SK-N-SH (cell line): ENCODE measurements around the gene UCK2. TPM values are rescaled to one million over a fixed set of nuclear protein-coding genes. Genes with fewer than 3 reads are reported as not detected.

Source experiments
- CTCF ChIA-PET: fragments of 300-600, 350-600 bp; formaldehyde crosslinking; extraction: SDS; loops from one replicate; lab custom pipeline; 2021; lab: Yijun Ruan, JAX
- POLR2A ChIA-PET: fragments of 350-600 bp; sonication (Branson Sonifier 250); formaldehyde crosslinking; extraction: SDS; loops from one replicate; lab custom pipeline; 2020; ENCODE audit warnings: antibody characterized with exemption, inconsistent platforms; lab: Yijun Ruan, JAX
- DNase-seq: peaks from one replicate; pipeline ENCODE4 v3.0.0; 2012
- H2AFZ ChIP-seq: fragments of 200-600 bp; sonication (generic); 2 replicates; pipeline ENCODE4 v1.8.1; 2016; ENCODE audit warnings: antibody characterized with exemption, mild to moderate bottlenecking, low read depth
- H3F3A ChIP-seq: fragments of 200-600 bp; sonication (generic); replicated peaks from 2 replicates; pipeline ENCODE3; 2016; ENCODE audit warnings: antibody characterized with exemption, mild to moderate bottlenecking; ENCODE audit not compliant: insufficient read depth
- H3K27ac ChIP-seq, 2 experiments: fragments of 200-500 bp in 1 of 2; fragments of 200-600 bp in 1 of 2; sonication (Bioruptor generic) in 1 of 2; sonication (generic), shearing (Covaris generic) in 1 of 2; 2 replicates each; pipeline versions ENCODE4 v1.5.1 to v1.6.1; 2014 to 2016; ENCODE audit warnings: low read depth in 2 of 2, inconsistent platforms in 1 of 2, low read length in 1 of 2, mild to moderate bottlenecking in 1 of 2, mixed read lengths in 1 of 2
- H3K27me3 ChIP-seq: fragments of 200-600 bp; sonication (generic), shearing (Covaris generic); 2 replicates; pipeline ENCODE4 v1.6.1; 2016; ENCODE audit warnings: mixed run types; ENCODE audit not compliant: insufficient read depth
- H3K36me3 ChIP-seq, 2 experiments: fragments of 200-500 bp in 1 of 2; fragments of 200-600 bp in 1 of 2; sonication (Bioruptor generic) in 1 of 2; sonication (generic) in 1 of 2; replicated peaks in 1 of 2; 2 replicates each; pipeline versions ENCODE3 to v1.5.1; 2014 to 2016; ENCODE audit warnings: low read length in 1 of 2, mild to moderate bottlenecking in 1 of 2; ENCODE audit not compliant: insufficient read depth in 2 of 2, control insufficient read depth in 1 of 2
- H3K4me1 ChIP-seq, 2 experiments: fragments of 200-500 bp in 1 of 2; fragments of 200-600 bp in 1 of 2; sonication (Bioruptor generic) in 1 of 2; sonication (generic), shearing (Covaris generic) in 1 of 2; 2 replicates each; pipeline versions ENCODE4 v1.5.1 to v1.6.1; 2014 to 2016; ENCODE audit warnings: low read depth in 1 of 2, low read length in 1 of 2, mixed run types in 1 of 2; ENCODE audit not compliant: insufficient read depth in 2 of 2, control insufficient read depth in 1 of 2
- H3K4me2 ChIP-seq: fragments of 200-600 bp; sonication (generic), shearing (Covaris generic); 2 replicates; pipeline ENCODE4 v1.6.1; 2017; ENCODE audit warnings: mixed run types
- H3K4me3 ChIP-seq, 2 experiments: fragments of 200-500 bp in 1 of 2; fragments of 200-600 bp in 1 of 2; sonication (Bioruptor generic) in 1 of 2; sonication (generic), shearing (Covaris generic) in 1 of 2; 2 replicates each; pipeline versions ENCODE4 v1.5.1 to v1.8.1; 2014 to 2016; ENCODE audit warnings: low read depth in 2 of 2, inconsistent platforms in 1 of 2, low read length in 1 of 2, mild to moderate bottlenecking in 1 of 2, mixed read lengths in 1 of 2, moderate library complexity in 1 of 2
- H3K79me2 ChIP-seq: fragments of 200-600 bp; sonication (generic); 2 replicates; pipeline ENCODE4 v1.8.1; 2017; ENCODE audit warnings: mild to moderate bottlenecking; ENCODE audit not compliant: insufficient read depth
- H3K9ac ChIP-seq: fragments of 200-600 bp; sonication (generic); 2 replicates; pipeline ENCODE4 v1.6.1; 2017; ENCODE audit warnings: mixed run types
- H3K9me2 ChIP-seq: fragments of 200-600 bp; sonication (generic); 2 replicates; pipeline ENCODE4 v1.6.1; 2017; ENCODE audit warnings: mixed run types
- H3K9me3 ChIP-seq: fragments of 200-600 bp; sonication (generic); 2 replicates; pipeline ENCODE4 v1.6.1; 2017; ENCODE audit warnings: mixed run types, mild to moderate bottlenecking, moderate library complexity
- H4K20me1 ChIP-seq: fragments of 200-600 bp; sonication (generic); 2 replicates; pipeline ENCODE4 v1.6.1; 2017; ENCODE audit warnings: mild to moderate bottlenecking, mixed run types; ENCODE audit not compliant: insufficient read depth
- EP300 ChIP-seq, 2 experiments: IDR thresholded peaks; 2 replicates each; pipeline versions ENCODE4 v1.4.0 to v1.6.1; 2012; ENCODE audit warnings: borderline replicate concordance in 1 of 2, low read depth in 1 of 2, low read length in 1 of 2
- GABPA ChIP-seq: IDR thresholded peaks from 2 replicates; pipeline ENCODE4 v1.4.0; 2012; ENCODE audit warnings: low read depth, mild to moderate bottlenecking
- MEF2A ChIP-seq: IDR thresholded peaks from 2 replicates; pipeline ENCODE4 v1.4.0; 2012; ENCODE audit warnings: low read depth, borderline replicate concordance
- MXI1 ChIP-seq: IDR thresholded peaks from 2 replicates; pipeline ENCODE4 v1.6.1; 2012; ENCODE audit warnings: mild to moderate bottlenecking, low read depth, low read length, improper control_type of control experiment
- NFIC ChIP-seq: IDR thresholded peaks from 2 replicates; pipeline ENCODE4 v1.4.0; 2012; ENCODE audit warnings: borderline replicate concordance
- POLR2AphosphoS5 ChIP-seq: IDR thresholded peaks from 2 replicates; pipeline ENCODE4 v1.6.1; 2012; ENCODE audit warnings: low read depth, low read length
- RAD21 ChIP-seq: IDR thresholded peaks from 2 replicates; pipeline ENCODE4 v1.6.1; 2012; ENCODE audit warnings: mild to moderate bottlenecking, low read length
- RFX5 ChIP-seq: IDR thresholded peaks from 2 replicates; pipeline ENCODE4 v1.6.1; 2012; ENCODE audit warnings: mild to moderate bottlenecking, improper control_type of control experiment, low read length
- RXRA ChIP-seq: IDR thresholded peaks from 2 replicates; pipeline ENCODE4 v1.4.0; 2012; ENCODE audit warnings: low read depth, mild to moderate bottlenecking, borderline replicate concordance
- SMC3 ChIP-seq: IDR thresholded peaks from 2 replicates; pipeline ENCODE4 v1.6.1; 2012; ENCODE audit warnings: low read depth, low read length, improper control_type of control experiment
- TEAD4 ChIP-seq: IDR thresholded peaks from 2 replicates; pipeline ENCODE4 v1.4.0; 2012; ENCODE audit warnings: mild to moderate bottlenecking, borderline replicate concordance; ENCODE audit not compliant: insufficient read depth
- YY1 ChIP-seq: IDR thresholded peaks from 2 replicates; pipeline ENCODE4 v1.4.0; 2012; ENCODE audit warnings: low read depth, mild to moderate bottlenecking
- WGBS: methylation state at CpG from one replicate; pipeline ENCODE4 v1.1.6; 2017; ENCODE audit warnings: low lambda C conversion rate; 5-methylcytosine and 5-hydroxymethylcytosine counted together
- polyA plus RNA-seq, 3 experiments: library from polyadenylated mRNA; depleted of rRNA; stranded (reverse); fragments of >200 nt; gene quantifications; 2 replicates each; pipeline ENCODE4 v1.2.3, GENCODE V29; 2012
- TF ChIP-seq, protein P1 (sequence below): IDR thresholded peaks from 2 replicates; pipeline ENCODE4 v1.4.0; 2012; ENCODE audit warnings: low read depth
- TF ChIP-seq, protein P2 (sequence below): IDR thresholded peaks from 2 replicates; pipeline ENCODE4 v1.4.0; 2012; ENCODE audit warnings: low read depth, borderline replicate concordance
- TF ChIP-seq, protein P3 (sequence below): fragments of 150-350 bp; IDR thresholded peaks from 2 replicates; pipeline ENCODE4 v1.6.1; 2016; ENCODE audit warnings: mild to moderate bottlenecking, low read depth, low read length
- TF ChIP-seq, protein P4 (sequence below): IDR thresholded peaks from 2 replicates; pipeline ENCODE4; 2012

The UCK2 gene
- polyA plus RNA-seq, 1 of the 3 experiments (the other 2 are of a cell fraction), result 53.7 TPM

DNA sequence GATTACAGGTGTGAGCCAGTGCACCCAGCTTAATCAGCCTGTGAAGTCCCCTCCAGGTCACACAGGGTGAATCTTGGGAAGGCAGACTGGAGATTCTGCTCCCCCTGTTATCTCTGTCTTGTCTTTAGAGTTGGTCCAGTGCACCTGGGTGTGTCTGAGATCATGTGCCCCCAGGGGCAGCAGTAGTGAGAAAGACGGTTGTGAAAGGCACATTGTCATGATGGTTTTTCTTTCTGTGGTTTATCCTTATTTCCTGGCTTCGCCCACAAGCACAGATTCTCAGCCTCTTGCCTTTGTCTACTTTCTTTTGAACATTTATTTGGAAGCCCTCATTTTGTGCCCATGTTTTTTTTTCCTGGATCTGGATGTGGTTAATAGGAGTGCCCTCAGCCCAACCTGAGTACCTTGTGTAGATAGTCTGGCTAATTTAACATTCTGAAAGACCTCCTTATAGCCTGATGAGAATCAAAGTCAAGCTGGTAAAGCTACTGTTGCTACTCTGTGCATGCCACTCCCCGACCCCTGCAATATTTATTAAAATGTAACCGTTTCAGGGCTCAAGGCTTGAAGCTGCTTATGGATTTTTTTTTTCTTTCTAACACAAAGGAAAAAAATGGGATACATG lies 23.7 kb downstream of the UCK2 start:
- no peak overlapping the region; a peak in 1 of 4 replicates for H3K27ac ChIP-seq
- no peak for DNase-seq
- CTCF ChIA-PET, result interaction anchor here (0.7 kb wide), 1 partner anchor 8 kb away, joined by 4 read pairs; no protein-coding TSS in a partner anchor

DNA sequence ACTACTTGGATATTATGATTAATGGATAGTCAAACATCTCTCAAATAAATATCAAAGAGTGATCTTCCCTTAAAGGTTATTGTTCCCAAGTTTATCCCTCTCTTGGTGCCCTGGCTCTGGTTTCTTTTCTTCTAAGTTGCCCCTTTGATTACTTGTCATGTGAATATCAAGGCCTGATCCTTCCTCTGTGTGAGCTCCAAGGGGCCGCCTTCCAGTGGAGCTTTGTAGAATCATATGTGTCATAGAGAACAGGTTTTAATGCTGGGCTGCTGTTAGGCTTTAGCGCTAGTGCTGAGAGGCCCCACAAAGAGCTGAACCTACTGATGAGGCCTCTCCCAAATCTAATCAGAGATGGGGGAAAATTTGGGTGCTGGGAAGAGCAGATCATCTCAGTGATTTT lies 25.5 kb downstream of the UCK2 start:
- no peak overlapping the region for H3K27ac ChIP-seq
- peaks cover 87% of the 10 kb centered on the region for H3K79me2 ChIP-seq
- H3K4me3 ChIP-seq, result no peak overlapping the region
- DNase-seq, result no peak
- H4K20me1 ChIP-seq, result peaks cover 13% of the 10 kb centered on the region
- no peak overlapping the region for H2AFZ ChIP-seq
- TF ChIP-seq, protein P1, sequence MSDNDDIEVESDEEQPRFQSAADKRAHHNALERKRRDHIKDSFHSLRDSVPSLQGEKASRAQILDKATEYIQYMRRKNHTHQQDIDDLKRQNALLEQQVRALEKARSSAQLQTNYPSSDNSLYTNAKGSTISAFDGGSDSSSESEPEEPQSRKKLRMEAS, result no peak
- TF ChIP-seq NFIC (no peak), YY1 (no peak), MXI1 (no peak), TEAD4 (no peak), SMC3 (no peak), MEF2A (no peak), EP300 (IDR thresholded peaks at IDR 0.05; ENCODE audit: borderline replicate concordance in 1 of 2, low read depth in 1 of 2, low read length in 1 of 2) (no peak), RAD21 (no peak), RXRA (no peak), POLR2AphosphoS5 (no peak), GABPA (no peak)
- TF ChIP-seq, protein P2, sequence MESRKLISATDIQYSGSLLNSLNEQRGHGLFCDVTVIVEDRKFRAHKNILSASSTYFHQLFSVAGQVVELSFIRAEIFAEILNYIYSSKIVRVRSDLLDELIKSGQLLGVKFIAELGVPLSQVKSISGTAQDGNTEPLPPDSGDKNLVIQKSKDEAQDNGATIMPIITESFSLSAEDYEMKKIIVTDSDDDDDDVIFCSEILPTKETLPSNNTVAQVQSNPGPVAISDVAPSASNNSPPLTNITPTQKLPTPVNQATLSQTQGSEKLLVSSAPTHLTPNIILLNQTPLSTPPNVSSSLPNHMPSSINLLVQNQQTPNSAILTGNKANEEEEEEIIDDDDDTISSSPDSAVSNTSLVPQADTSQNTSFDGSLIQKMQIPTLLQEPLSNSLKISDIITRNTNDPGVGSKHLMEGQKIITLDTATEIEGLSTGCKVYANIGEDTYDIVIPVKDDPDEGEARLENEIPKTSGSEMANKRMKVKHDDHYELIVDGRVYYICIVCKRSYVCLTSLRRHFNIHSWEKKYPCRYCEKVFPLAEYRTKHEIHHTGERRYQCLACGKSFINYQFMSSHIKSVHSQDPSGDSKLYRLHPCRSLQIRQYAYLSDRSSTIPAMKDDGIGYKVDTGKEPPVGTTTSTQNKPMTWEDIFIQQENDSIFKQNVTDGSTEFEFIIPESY, result no peak
- TF ChIP-seq, protein P3, sequence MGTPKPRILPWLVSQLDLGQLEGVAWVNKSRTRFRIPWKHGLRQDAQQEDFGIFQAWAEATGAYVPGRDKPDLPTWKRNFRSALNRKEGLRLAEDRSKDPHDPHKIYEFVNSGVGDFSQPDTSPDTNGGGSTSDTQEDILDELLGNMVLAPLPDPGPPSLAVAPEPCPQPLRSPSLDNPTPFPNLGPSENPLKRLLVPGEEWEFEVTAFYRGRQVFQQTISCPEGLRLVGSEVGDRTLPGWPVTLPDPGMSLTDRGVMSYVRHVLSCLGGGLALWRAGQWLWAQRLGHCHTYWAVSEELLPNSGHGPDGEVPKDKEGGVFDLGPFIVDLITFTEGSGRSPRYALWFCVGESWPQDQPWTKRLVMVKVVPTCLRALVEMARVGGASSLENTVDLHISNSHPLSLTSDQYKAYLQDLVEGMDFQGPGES, result no peak
- TF ChIP-seq, protein P4, sequence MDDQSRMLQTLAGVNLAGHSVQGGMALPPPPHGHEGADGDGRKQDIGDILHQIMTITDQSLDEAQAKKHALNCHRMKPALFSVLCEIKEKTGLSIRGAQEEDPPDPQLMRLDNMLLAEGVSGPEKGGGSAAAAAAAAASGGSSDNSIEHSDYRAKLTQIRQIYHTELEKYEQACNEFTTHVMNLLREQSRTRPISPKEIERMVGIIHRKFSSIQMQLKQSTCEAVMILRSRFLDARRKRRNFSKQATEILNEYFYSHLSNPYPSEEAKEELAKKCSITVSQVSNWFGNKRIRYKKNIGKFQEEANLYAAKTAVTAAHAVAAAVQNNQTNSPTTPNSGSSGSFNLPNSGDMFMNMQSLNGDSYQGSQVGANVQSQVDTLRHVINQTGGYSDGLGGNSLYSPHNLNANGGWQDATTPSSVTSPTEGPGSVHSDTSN, result no peak
- H3K4me1 ChIP-seq, result peaks cover 18 to 25% of the 10 kb centered on the region in 2 experiments; a peak in 3 of 4 replicates
- H3K36me3 ChIP-seq, result no peaks in the 10 kb centered on the region
- POLR2A ChIA-PET, result no interaction called here
- no peaks in the 10 kb centered on the region for H3K27me3 ChIP-seq
- 94% methylated on average over 2 of the region's 2 CpGs for WGBS
- H3F3A ChIP-seq, result peaks cover 7% of the 10 kb centered on the region
- H3K9ac ChIP-seq, result no peak overlapping the region
- H3K9me3 ChIP-seq, result no peaks in the 10 kb centered on the region
- H3K9me2 ChIP-seq, result no peaks in the 10 kb centered on the region
- CTCF ChIA-PET, result no interaction called here
- no peak overlapping the region for H3K4me2 ChIP-seq

More for the DNA sequence above, 23.7 kb downstream of the UCK2 start:
- Histone ChIP-seq H3K9me3 (no peaks in the 10 kb centered on the region), H3K4me2 (no peak overlapping the region), H2AFZ (no peak overlapping the region), H3K9me2 (no peaks in the 10 kb centered on the region), H3K9ac (no peak overlapping the region), H4K20me1 (0 out of 2 replicates have a peak, but pooled peaks cover 4% of the 10 kb centered on the region), H3K79me2 (peaks cover 86% of the 10 kb centered on the region), H3K4me1 (peaks cover 14 to 18% of the 10 kb centered on the region in 2 experiments; a peak in 3 of 4 replicates), H3K4me3 (no peak overlapping the region), H3F3A (peaks cover 7% of the 10 kb centered on the region), H3K36me3 (no peaks in the 10 kb centered on the region), H3K27me3 (no peaks in the 10 kb centered on the region)
- TF ChIP-seq NFIC (no peak), RFX5 (no peak), RAD21 (no peak), POLR2AphosphoS5 (no peak), TEAD4 (no peak)
- 88% methylated on average over 4 of the region's 4 CpGs for WGBS
- POLR2A ChIA-PET, result no interaction called here
